Nephron progenitor cell (in vitro differentiated cells): ENCODE data around the gene PCCB.
A peak's percentile ranks its signal among the peaks of the same experiment; 100 is the strongest.
"Not testable (repeated sequence)": the region's sequence is repeated elsewhere in the genome, so short reads cannot be mapped to it uniquely, and the experiment has no call there.

ENCODE experiments used
- DNase-seq: peaks from one replicate; pipeline ENCODE4 v3.0.0; 2021
- H3K27ac Mint-ChIP-seq: 2 replicates; pipeline ENCODE4 v1.8.0; 2021; ENCODE audit warnings: mild to moderate bottlenecking, moderate library complexity, mixed read lengths
- H3K27me3 Mint-ChIP-seq: 2 replicates; pipeline ENCODE4 v1.8.0; 2021; ENCODE audit warnings: mild to moderate bottlenecking, low read depth, mixed read lengths; ENCODE audit not compliant: poor library complexity
- H3K36me3 Mint-ChIP-seq: 2 replicates; pipeline ENCODE4 v1.8.0; 2021; ENCODE audit warnings: low read depth, mixed read lengths
- H3K4me1 Mint-ChIP-seq: 2 replicates; pipeline ENCODE4 v1.8.0; 2021; ENCODE audit warnings: mixed read lengths
- H3K4me3 Mint-ChIP-seq: 2 replicates; pipeline ENCODE4 v1.8.0; 2021; ENCODE audit warnings: mild to moderate bottlenecking, moderate library complexity, mixed read lengths
- H3K9me3 Mint-ChIP-seq: 2 replicates; pipeline ENCODE4 v1.8.0; 2021; ENCODE audit warnings: mild to moderate bottlenecking, moderate library complexity, mixed read lengths
- TF ChIP-seq, protein P1 (sequence below): fragments of 200-600 bp; sonication (generic); IDR thresholded peaks from 2 replicates; pipeline ENCODE4 v1.5.0; 2021; ENCODE audit warnings: antibody characterized with exemption

Gene PCCB

DNA sequence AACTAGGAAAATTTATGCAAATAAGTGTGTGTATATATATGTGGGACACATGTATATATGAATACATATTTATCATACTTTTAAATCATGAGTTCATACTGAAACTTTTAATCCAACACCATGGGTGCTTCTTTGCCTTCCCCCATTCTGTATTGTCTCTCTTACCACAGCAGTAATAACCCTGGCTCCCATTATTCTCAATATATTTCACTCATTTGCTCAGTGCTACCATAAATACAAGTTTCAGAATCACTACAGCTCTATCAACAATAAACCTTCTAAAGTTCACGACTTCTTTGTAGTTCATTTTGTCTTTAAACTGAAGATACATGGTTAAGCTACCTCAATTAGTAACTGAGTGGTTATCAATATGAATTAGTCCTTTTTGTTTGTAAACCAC, 82.2 kb downstream of the PCCB start:
- TF ChIP-seq, protein P1, sequence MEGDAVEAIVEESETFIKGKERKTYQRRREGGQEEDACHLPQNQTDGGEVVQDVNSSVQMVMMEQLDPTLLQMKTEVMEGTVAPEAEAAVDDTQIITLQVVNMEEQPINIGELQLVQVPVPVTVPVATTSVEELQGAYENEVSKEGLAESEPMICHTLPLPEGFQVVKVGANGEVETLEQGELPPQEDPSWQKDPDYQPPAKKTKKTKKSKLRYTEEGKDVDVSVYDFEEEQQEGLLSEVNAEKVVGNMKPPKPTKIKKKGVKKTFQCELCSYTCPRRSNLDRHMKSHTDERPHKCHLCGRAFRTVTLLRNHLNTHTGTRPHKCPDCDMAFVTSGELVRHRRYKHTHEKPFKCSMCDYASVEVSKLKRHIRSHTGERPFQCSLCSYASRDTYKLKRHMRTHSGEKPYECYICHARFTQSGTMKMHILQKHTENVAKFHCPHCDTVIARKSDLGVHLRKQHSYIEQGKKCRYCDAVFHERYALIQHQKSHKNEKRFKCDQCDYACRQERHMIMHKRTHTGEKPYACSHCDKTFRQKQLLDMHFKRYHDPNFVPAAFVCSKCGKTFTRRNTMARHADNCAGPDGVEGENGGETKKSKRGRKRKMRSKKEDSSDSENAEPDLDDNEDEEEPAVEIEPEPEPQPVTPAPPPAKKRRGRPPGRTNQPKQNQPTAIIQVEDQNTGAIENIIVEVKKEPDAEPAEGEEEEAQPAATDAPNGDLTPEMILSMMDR: no peak
- Mint-ChIP-seq H3K36me3 (peaks cover 78% of the 10 kb centered on the region), H3K4me1 (no peaks in the 10 kb centered on the region), H3K4me3 (no peak overlapping the region), H3K9me3 (no peaks in the 10 kb centered on the region), H3K27me3 (no peaks in the 10 kb centered on the region), H3K27ac (no peak overlapping the region)
- DNase-seq: no peak

DNA sequence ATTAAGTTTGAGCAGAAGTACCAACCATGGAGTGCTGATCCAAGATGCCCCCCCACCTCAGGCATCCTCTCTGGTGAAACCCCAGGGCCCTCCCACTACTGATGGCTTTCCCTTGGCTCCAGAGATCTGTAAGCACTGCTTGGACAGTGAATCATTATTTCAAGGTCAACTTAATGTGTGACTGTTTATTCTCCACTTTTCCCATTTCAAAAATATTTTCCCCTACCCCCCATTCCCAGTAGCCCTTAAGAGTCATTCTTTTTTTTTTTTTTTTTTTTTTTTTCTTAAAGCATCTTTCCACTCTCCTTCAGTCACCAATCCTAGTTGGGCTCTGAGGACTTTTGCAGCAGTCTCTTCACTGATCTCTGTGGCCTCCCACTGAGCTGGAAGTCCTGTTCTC, 82.6 kb downstream of the PCCB start:
- Mint-ChIP-seq H3K4me3 (no peak overlapping the region), H3K36me3 (peaks cover 80% of the 10 kb centered on the region), H3K9me3 (no peaks in the 10 kb centered on the region), H3K27me3 (no peaks in the 10 kb centered on the region), H3K27ac (peak overlapping the region; percentile 55), H3K4me1 (no peaks in the 10 kb centered on the region)
- TF ChIP-seq, protein P1: no peak
- DNase-seq: no peak

DNA sequence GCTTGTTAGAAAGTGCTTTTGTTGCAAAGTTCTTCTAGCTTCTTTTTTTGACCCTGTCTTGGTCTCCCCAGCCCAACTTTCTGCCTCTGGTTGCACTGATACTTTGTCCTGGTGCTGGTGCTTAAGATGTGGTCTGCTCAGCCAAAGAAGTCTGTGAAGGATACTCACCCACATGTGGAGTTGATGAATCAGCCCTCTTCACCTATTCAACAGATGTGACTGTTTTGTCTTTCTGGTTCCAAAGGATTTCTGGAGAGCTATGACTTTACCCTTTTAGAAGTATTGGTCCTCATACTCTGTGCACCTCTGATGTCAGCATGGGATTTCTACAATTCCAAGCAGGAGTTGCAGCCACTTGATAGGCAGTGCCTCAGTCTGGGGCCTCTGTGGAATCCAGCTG, 84.1 kb downstream of the PCCB start:
- no peaks in the 10 kb centered on the region for H3K4me1 Mint-ChIP-seq
- peaks cover 79% of the 10 kb centered on the region for H3K36me3 Mint-ChIP-seq
- no peak overlapping the region for H3K4me3 Mint-ChIP-seq
- no peak overlapping the region for H3K27ac Mint-ChIP-seq
- no peaks in the 10 kb centered on the region for H3K9me3 Mint-ChIP-seq
- TF ChIP-seq, protein P1: no peak
- H3K27me3 Mint-ChIP-seq: no peaks in the 10 kb centered on the region
- no peak for DNase-seq

DNA sequence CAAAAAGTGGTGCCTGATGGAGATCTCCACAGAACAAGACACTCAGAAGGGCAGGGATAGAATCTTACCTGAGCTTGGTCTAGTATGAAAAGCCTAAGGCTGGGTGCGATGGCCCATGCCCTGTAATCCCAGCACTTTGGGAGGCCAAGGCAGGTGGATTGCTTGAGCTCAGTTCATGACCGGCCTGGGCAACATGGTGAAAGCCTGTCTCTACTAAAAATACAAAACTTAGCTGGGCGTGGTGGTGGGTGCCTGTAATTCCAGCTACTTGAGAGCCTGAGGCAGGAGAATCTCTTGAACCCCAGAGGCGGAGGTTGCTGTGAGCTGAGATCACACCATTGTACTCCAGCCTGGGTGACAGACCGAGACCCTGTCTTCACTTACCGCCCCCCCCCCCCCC, 84.6 kb downstream of the PCCB start:
- not testable (repeated sequence) for H3K27ac Mint-ChIP-seq, H3K4me1 Mint-ChIP-seq, DNase-seq, H3K27me3 Mint-ChIP-seq, H3K4me3 Mint-ChIP-seq, H3K9me3 Mint-ChIP-seq
- peaks cover 78% of the 10 kb centered on the region for H3K36me3 Mint-ChIP-seq

DNA sequence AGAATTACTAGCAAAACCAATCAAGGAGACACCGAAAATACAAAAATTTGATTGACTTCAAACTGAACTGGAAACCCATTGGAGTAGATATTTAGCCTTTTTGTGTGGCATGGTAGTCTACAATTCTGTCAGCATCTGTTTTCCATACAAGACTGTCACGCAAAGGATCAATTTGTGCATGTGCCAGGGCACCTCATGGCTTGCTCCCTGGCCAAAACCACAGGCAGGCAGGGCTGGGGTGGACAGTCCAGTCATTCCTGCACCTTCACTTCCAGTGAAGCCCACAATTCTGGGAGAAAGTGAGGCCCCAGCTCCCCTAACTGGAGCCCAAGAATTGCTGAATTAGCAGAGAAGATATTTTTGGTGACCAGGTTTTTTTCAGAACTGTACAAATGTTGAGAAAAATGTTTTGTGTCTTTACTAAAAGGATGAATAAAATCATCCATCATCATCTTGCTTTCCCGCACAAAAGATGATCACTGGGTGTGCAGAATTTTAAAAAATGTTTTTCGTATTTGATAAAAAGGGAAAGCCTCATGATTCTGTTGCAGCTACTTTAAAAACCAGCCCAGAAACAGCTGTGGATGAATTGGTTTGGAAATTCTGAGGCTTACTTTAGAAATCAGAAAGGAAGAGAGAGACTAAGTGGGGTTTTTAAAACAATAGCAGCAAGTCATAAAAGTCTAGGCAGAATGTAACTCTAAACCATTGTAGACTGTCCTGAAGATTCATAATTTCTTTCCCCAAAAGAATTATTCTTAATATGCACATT, 86.4 kb downstream of the PCCB start:
- Mint-ChIP-seq H3K27me3 (no peaks in the 10 kb centered on the region), H3K27ac (no peak overlapping the region), H3K9me3 (no peaks in the 10 kb centered on the region), H3K4me3 (no peak overlapping the region), H3K36me3 (peaks cover 88% of the 10 kb centered on the region), H3K4me1 (no peaks in the 10 kb centered on the region)
- TF ChIP-seq, protein P1: no peak
- DNase-seq: no peak

DNA sequence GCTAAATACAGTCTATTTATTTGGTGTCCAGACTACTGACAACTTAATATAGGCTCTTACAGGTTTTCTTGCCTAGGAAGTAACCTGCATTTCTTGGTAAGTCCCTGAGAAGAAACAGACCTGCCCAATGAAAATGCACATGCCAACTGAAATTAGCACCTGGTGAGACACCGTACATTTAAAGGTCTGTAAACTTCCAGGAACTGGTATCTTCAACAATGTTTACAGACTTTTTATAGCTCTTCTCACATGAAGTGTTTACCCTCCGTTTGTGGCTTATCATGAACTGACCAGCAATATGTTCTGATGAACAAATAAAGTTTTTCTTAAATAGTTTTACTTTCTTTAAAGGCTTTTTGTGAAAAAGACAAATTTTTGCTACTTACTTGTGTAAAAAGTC, 93.3 kb downstream of the PCCB start:
- H3K9me3 Mint-ChIP-seq: no peaks in the 10 kb centered on the region

More for the DNA sequence above, 93.3 kb downstream of the PCCB start:
- Mint-ChIP-seq H3K27ac (peak overlapping the region; percentile 78), H3K4me1 (no peaks in the 10 kb centered on the region), H3K27me3 (peaks cover under 1% of the 10 kb centered on the region), H3K4me3 (no peak overlapping the region), H3K36me3 (peaks cover 61% of the 10 kb centered on the region)
- DNase-seq: no peak
- TF ChIP-seq, protein P1: no peak
